Osteoblast (primary cell): ENCODE measurements around the gene HSFX3. TPM values are rescaled to one million over a fixed set of nuclear protein-coding genes. Genes with fewer than 3 reads are reported as not detected.
"Not testable (repeated sequence)": the region's sequence is repeated elsewhere in the genome, so short reads cannot be mapped to it uniquely, and the experiment has no call there.

Experiments
- DNase-seq: peaks from one replicate; pipeline ENCODE4 v3.0.0; 2011; ENCODE audit warnings: low spot score, mixed read lengths; ENCODE audit not compliant: insufficient read length; ENCODE audit errors: missing footprints
- H2AFZ ChIP-seq: 2 replicates; pipeline ENCODE4 v1.6.0; 2011; ENCODE audit warnings: mild to moderate bottlenecking, low read length
- H3K27ac ChIP-seq: 2 replicates; pipeline ENCODE4 v1.5.1; 2011; ENCODE audit warnings: mild to moderate bottlenecking, low read depth, low read length, moderate library complexity
- H3K27me3 ChIP-seq: 2 replicates; pipeline ENCODE4 v1.6.0; 2012; ENCODE audit warnings: mild to moderate bottlenecking, control low read depth, inconsistent platforms, low read length, moderate library complexity; ENCODE audit not compliant: insufficient read depth
- H3K36me3 ChIP-seq: 2 replicates; pipeline ENCODE4 v1.5.1; 2011; ENCODE audit warnings: mild to moderate bottlenecking, low read length, control low read depth, moderate library complexity; ENCODE audit not compliant: insufficient read depth
- H3K4me1 ChIP-seq: 2 replicates; pipeline ENCODE4 v1.5.1; 2011; ENCODE audit warnings: mild to moderate bottlenecking, low read length, control low read depth, moderate library complexity; ENCODE audit not compliant: insufficient read depth
- H3K4me2 ChIP-seq: 2 replicates; pipeline ENCODE4 v1.6.0; 2011; ENCODE audit warnings: mild to moderate bottlenecking, low read length; ENCODE audit not compliant: insufficient read depth
- H3K4me3 ChIP-seq: fragments of 200-600 bp; sonication (generic); 3 replicates; pipeline ENCODE4 v1.5.1; 2012; ENCODE audit warnings: mild to moderate bottlenecking, low read length, inconsistent platforms; ENCODE audit not compliant: insufficient read depth
- H3K79me2 ChIP-seq: 2 replicates; pipeline ENCODE4 v1.6.0; 2012; ENCODE audit warnings: mild to moderate bottlenecking, low read length, control low read depth, inconsistent platforms; ENCODE audit not compliant: insufficient read depth
- H3K9me3 ChIP-seq: 2 replicates; pipeline ENCODE4 v1.5.1; 2011; ENCODE audit warnings: low read depth, low read length, control low read depth
- H4K20me1 ChIP-seq: 2 replicates; pipeline ENCODE4 v1.6.0; 2012; ENCODE audit warnings: mild to moderate bottlenecking, low read length, control low read depth; ENCODE audit not compliant: insufficient read depth
- CTCF ChIP-seq: IDR thresholded peaks from 2 replicates; pipeline ENCODE4 v1.5.1; 2011; ENCODE audit warnings: mild to moderate bottlenecking, low read depth, low read length, moderate library complexity; ENCODE audit errors: extremely low read depth
- total RNA-seq: library from RNA; depleted of rRNA; stranded (reverse); fragments of >200 nt; gene quantifications from 2 replicates; pipeline ENCODE4 v1.2.3, GENCODE V29; 2012

The HSFX3 gene
- total RNA-seq, 1 donor, result not detected

GRCh38 chrX:149568701-149569296, 19.1 kb upstream of the HSFX3 start:
- H3K27me3 ChIP-seq, result peaks cover 2% of the 10 kb centered on the region
- no peaks in the 10 kb centered on the region for H3K36me3 ChIP-seq
- H3K4me3 ChIP-seq, result no peak overlapping the region
- DNase-seq, result no peak
- H3K79me2 ChIP-seq, result no peaks in the 10 kb centered on the region
- no peak overlapping the region for H2AFZ ChIP-seq
- H3K4me2 ChIP-seq, result no peak overlapping the region
- no peak overlapping the region for H3K27ac ChIP-seq
- H4K20me1 ChIP-seq, result no peaks in the 10 kb centered on the region
- H3K9me3 ChIP-seq, result no peaks in the 10 kb centered on the region
- no peaks in the 10 kb centered on the region for H3K4me1 ChIP-seq
- no peak for TF ChIP-seq CTCF

DNA sequence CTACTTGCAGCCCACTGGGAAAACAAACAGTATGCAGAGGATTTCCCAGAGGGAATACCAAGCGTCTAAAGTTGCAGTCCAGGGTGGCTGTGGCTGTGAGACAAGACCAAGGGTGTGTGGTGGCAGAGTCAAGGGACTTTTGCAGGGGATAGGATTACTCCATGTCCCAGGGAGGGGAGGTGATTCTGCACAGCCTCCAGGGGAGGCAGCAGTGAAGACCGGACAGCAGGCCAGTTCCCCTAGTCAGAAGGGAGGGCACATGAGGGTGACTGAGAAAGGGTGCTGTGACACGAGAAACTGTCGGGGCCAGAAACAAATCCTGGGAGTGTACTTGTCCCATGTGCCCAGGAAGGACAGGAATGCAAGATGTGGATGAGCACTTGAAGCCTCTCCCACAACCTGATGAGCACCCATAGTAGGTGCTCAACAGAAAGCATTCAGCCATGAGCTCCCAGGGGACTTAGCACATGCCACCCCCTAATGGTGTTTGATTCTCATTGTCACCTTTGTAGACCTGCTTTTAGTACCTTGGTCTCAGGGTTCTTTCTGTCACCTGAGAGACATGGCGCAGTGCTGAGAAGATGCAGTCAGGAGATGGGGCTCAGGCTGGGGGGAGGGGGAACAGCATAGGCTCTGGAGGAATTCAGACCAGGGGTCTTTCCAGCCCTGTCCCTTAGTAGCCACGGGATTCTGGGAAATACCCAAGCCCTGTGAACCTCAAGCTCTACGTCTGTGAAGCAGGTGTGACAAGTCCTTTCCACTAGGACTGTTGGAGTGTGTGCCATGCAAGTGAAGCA, 18.1 kb upstream of the HSFX3 start:
- H3K27ac ChIP-seq, result no peak overlapping the region
- no peak for TF ChIP-seq CTCF
- DNase-seq, result no peak

DNA sequence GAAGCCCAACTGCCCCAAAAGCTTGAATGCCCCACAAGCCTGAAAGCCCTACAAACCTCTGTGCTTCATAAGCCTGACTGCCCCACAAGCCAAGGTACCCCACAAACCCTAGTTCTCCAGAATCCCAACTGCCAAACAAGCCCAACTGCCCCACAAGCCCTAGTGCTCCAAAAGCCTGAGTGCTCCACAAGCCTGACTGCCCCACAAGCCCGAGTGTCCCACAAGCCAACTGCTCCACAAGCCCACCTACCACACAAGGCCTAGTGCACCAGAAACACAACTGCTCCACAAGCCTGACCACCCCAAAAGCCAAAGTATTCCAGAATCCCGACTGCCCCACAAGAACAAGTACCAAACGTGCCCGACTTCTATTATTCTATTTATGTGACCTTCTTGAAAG, 13.6 kb upstream of the HSFX3 start:
- Histone ChIP-seq H3K4me2 (no peak overlapping the region), H3K79me2 (no peaks in the 10 kb centered on the region), H3K4me3 (no peak overlapping the region), H3K36me3 (no peaks in the 10 kb centered on the region), H3K4me1 (no peaks in the 10 kb centered on the region), H3K27me3 (no peaks in the 10 kb centered on the region), H3K27ac (no peak overlapping the region), H4K20me1 (no peaks in the 10 kb centered on the region), H3K9me3 (no peaks in the 10 kb centered on the region), H2AFZ (no peak overlapping the region)
- TF ChIP-seq CTCF, result no peak
- no peak for DNase-seq

More for the DNA sequence above, 18.1 kb upstream of the HSFX3 start:
- Histone ChIP-seq H4K20me1 (no peaks in the 10 kb centered on the region), H3K36me3 (no peaks in the 10 kb centered on the region), H3K4me2 (no peak overlapping the region), H3K27me3 (peaks cover 2% of the 10 kb centered on the region), H3K4me3 (no peak overlapping the region), H3K79me2 (no peaks in the 10 kb centered on the region), H2AFZ (no peak overlapping the region), H3K4me1 (no peaks in the 10 kb centered on the region), H3K9me3 (no peaks in the 10 kb centered on the region)

GRCh38 chrX:149555251-149555650, 5.5 kb upstream of the HSFX3 start:
- H3K4me1 ChIP-seq, H2AFZ ChIP-seq, H3K4me3 ChIP-seq, H3K27ac ChIP-seq, DNase-seq, H3K27me3 ChIP-seq, H3K79me2 ChIP-seq, H3K4me2 ChIP-seq, H3K9me3 ChIP-seq, H4K20me1 ChIP-seq, H3K36me3 ChIP-seq: not testable (repeated sequence)

GRCh38 chrX:149551939-149552248, 2.2 kb upstream of the HSFX3 start:
- H3K27ac ChIP-seq, H3K9me3 ChIP-seq, H3K4me3 ChIP-seq, H3K27me3 ChIP-seq, H4K20me1 ChIP-seq, H3K79me2 ChIP-seq, H3K4me2 ChIP-seq, H2AFZ ChIP-seq, H3K4me1 ChIP-seq, H3K36me3 ChIP-seq, DNase-seq: not testable (repeated sequence)

- H3K4me1 ChIP-seq, H3K4me3 ChIP-seq, H2AFZ ChIP-seq, H4K20me1 ChIP-seq, H3K4me2 ChIP-seq, H3K36me3 ChIP-seq, H3K27ac ChIP-seq, H3K27me3 ChIP-seq, H3K9me3 ChIP-seq, DNase-seq, H3K79me2 ChIP-seq: not testable (repeated sequence)
These were observed 1.7 kb upstream of the HSFX3 start for GRCh38 chrX:149551245-149551938.
